Mesendoderm (in vitro differentiated cells): ENCODE data around the gene TCHH.

ENCODE experiments used
- DNase-seq: peaks from one replicate; pipeline ENCODE4 v3.0.0; 2013
- H2AK5ac ChIP-seq: 2 replicates; pipeline ENCODE4 v1.6.1; 2013; ENCODE audit warnings: low read length, inconsistent platforms
- H2BK120ac ChIP-seq: 2 replicates; pipeline ENCODE4 v1.6.1; 2013; ENCODE audit warnings: low read depth, mild to moderate bottlenecking, low read length, moderate library complexity, mixed read lengths
- H2BK15ac ChIP-seq: replicated peaks from 2 replicates; pipeline ENCODE4 v1.6.1; 2013; ENCODE audit warnings: low read depth, mild to moderate bottlenecking, moderate library complexity
- H2BK5ac ChIP-seq: 2 replicates; pipeline ENCODE4 v1.6.1; 2013; ENCODE audit warnings: low read length, inconsistent platforms
- H3K18ac ChIP-seq: 2 replicates; pipeline ENCODE4 v1.6.1; 2013; ENCODE audit warnings: mild to moderate bottlenecking, low read length, mixed read lengths
- H3K23ac ChIP-seq: one replicate; pipeline ENCODE4 v1.6.1; 2013; ENCODE audit warnings: low read length
- H3K27ac ChIP-seq: 2 replicates; pipeline ENCODE4 v1.5.1; 2013; ENCODE audit warnings: low read depth, mild to moderate bottlenecking, inconsistent platforms, low read length, moderate library complexity
- H3K27me3 ChIP-seq: 2 replicates; pipeline ENCODE4 v1.6.1; 2013; ENCODE audit warnings: low read length, control low read depth, mild to moderate bottlenecking, inconsistent platforms; ENCODE audit not compliant: insufficient read depth, poor library complexity
- H3K36me3 ChIP-seq: 2 replicates; pipeline ENCODE4 v1.6.1; 2013; ENCODE audit warnings: low read length, inconsistent platforms; ENCODE audit not compliant: control insufficient read depth, insufficient read depth
- H3K4ac ChIP-seq: one replicate; pipeline ENCODE4 v1.6.1; 2013; ENCODE audit warnings: low read depth, mild to moderate bottlenecking, low read length, moderate library complexity
- H3K4me1 ChIP-seq: 2 replicates; pipeline ENCODE4 v1.6.1; 2013; ENCODE audit warnings: low read depth, low read length, inconsistent platforms; ENCODE audit not compliant: control insufficient read depth
- H3K4me2 ChIP-seq: 2 replicates; pipeline ENCODE4 v1.6.1; 2013; ENCODE audit warnings: low read length
- H3K4me3 ChIP-seq: 2 replicates; pipeline ENCODE4 v1.5.1; 2013; ENCODE audit warnings: mild to moderate bottlenecking, low read length
- H3K56ac ChIP-seq: one replicate; pipeline ENCODE4 v1.6.1; 2013; ENCODE audit warnings: low read length
- H3K79me1 ChIP-seq: 2 replicates; pipeline ENCODE4 v1.6.1; 2013; ENCODE audit warnings: low read length, inconsistent platforms
- H3K79me2 ChIP-seq: 2 replicates; pipeline ENCODE4 v1.6.1; 2013; ENCODE audit warnings: mild to moderate bottlenecking, low read length; ENCODE audit not compliant: control insufficient read depth, insufficient read depth
- H3K9ac ChIP-seq: 2 replicates; pipeline ENCODE4 v1.6.1; 2013; ENCODE audit warnings: low read length, inconsistent platforms
- H4K5ac ChIP-seq: one replicate; pipeline ENCODE4 v1.6.1; 2013; ENCODE audit warnings: low read length
- H4K8ac ChIP-seq: one replicate; pipeline ENCODE4 v1.6.1; 2013; ENCODE audit warnings: low read depth, mild to moderate bottlenecking, control low read depth, low read length, moderate library complexity
- WGBS: extraction: QIAGEN DNeasy Blood & Tissue Kit; methylation state at CpG from one replicate; pipeline ENCODE4 v1.1.7; 2013; ENCODE audit warnings: low lambda C conversion rate, missing lambda C conversion rate; ENCODE audit not compliant: insufficient coverage; ENCODE audit errors: extremely low coverage; 5-methylcytosine and 5-hydroxymethylcytosine counted together

TCHH gene

GRCh38 chr1:152110365-152110859 lies 4.8 kb downstream of the TCHH start:
- Histone ChIP-seq H3K23ac (no peak overlapping the region), H2BK15ac (no peak overlapping the region), H3K36me3 (no peaks in the 10 kb centered on the region), H2BK5ac (no peak overlapping the region), H3K79me1 (no peaks in the 10 kb centered on the region), H3K27me3 (peaks cover 60% of the 10 kb centered on the region), H3K56ac (no peak overlapping the region), H4K5ac (no peak overlapping the region), H3K4me3 (no peak overlapping the region), H3K27ac (no peak overlapping the region), H3K9ac (no peak overlapping the region), H2BK120ac (no peak overlapping the region), H3K18ac (no peak overlapping the region), H3K4me1 (no peaks in the 10 kb centered on the region), H4K8ac (no peak overlapping the region), H3K4ac (no peak overlapping the region), H2AK5ac (no peak overlapping the region), H3K79me2 (no peaks in the 10 kb centered on the region), H3K4me2 (no peak overlapping the region)
- WGBS: no CpG with 5 or more reads among the region's 31 CpGs
- peak; percentile 57 for DNase-seq

- DNase-seq: no peak
- H4K5ac ChIP-seq: no peak overlapping the region
- H2BK120ac ChIP-seq: no peak overlapping the region
- H3K56ac ChIP-seq: no peak overlapping the region
- H3K9ac ChIP-seq: no peak overlapping the region
- no peak overlapping the region for H2BK5ac ChIP-seq
- no peak overlapping the region for H2AK5ac ChIP-seq
- H3K27me3 ChIP-seq: peaks cover 60% of the 10 kb centered on the region
- no peaks in the 10 kb centered on the region for H3K4me1 ChIP-seq
- H3K4me2 ChIP-seq: no peak overlapping the region
- H3K27ac ChIP-seq: no peak overlapping the region
- no peaks in the 10 kb centered on the region for H3K36me3 ChIP-seq
- H3K4me3 ChIP-seq: no peak overlapping the region
- H3K79me2 ChIP-seq: no peaks in the 10 kb centered on the region
- no peaks in the 10 kb centered on the region for H3K79me1 ChIP-seq
- no peak overlapping the region for H2BK15ac ChIP-seq
- no peak overlapping the region for H3K4ac ChIP-seq
- WGBS: no CpG with 5 or more reads among the region's 15 CpGs
- H3K23ac ChIP-seq: no peak overlapping the region
- no peak overlapping the region for H3K18ac ChIP-seq
- H4K8ac ChIP-seq: no peak overlapping the region
These were observed 5.3 kb downstream of the TCHH start for GRCh38 chr1:152109998-152110294.

- Histone ChIP-seq H3K56ac (no peak overlapping the region), H3K23ac (no peak overlapping the region), H3K4ac (no peak overlapping the region), H3K4me1 (no peaks in the 10 kb centered on the region), H2AK5ac (no peak overlapping the region), H2BK15ac (no peak overlapping the region), H3K79me2 (no peaks in the 10 kb centered on the region), H2BK5ac (no peak overlapping the region), H3K4me2 (no peak overlapping the region), H2BK120ac (no peak overlapping the region), H3K36me3 (no peaks in the 10 kb centered on the region), H3K18ac (no peak overlapping the region), H3K9ac (no peak overlapping the region), H3K4me3 (no peak overlapping the region), H4K5ac (no peak overlapping the region), H3K27me3 (peaks cover 60% of the 10 kb centered on the region), H3K79me1 (no peaks in the 10 kb centered on the region), H3K27ac (no peak overlapping the region), H4K8ac (no peak overlapping the region)
- DNase-seq: peak; percentile 21
- no CpG with 5 or more reads among the region's 31 CpGs for WGBS
These were observed 5.8 kb downstream of the TCHH start for GRCh38 chr1:152109231-152109997.

DNA sequence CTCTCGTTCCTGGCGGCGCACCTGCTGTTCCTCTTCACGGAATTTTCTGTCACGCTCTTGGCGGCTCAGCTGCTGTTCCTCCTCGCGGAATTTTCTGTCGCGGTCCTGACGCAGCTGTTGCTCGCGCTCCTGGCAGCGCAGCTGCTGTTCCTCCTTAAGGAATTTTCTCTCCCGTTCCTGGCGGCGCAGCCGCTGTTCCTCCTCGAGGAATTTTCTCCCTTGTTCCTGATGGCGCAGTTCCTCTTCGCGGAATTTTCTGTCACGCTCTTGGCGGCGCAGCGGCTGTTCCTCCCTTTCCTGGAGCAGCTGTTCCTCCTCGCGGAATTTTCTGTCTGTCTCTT lies 6.4 kb downstream of the TCHH start:
- Histone ChIP-seq H2AK5ac (no peak overlapping the region), H3K4me1 (no peaks in the 10 kb centered on the region), H3K79me1 (no peaks in the 10 kb centered on the region), H3K4me2 (no peak overlapping the region), H2BK120ac (no peak overlapping the region), H2BK15ac (no peak overlapping the region), H3K4ac (no peak overlapping the region), H2BK5ac (no peak overlapping the region), H3K56ac (no peak overlapping the region), H3K27ac (no peak overlapping the region), H3K36me3 (no peaks in the 10 kb centered on the region), H3K18ac (no peak overlapping the region), H4K5ac (no peak overlapping the region), H3K4me3 (no peak overlapping the region), H3K23ac (no peak overlapping the region), H3K79me2 (no peaks in the 10 kb centered on the region), H3K9ac (no peak overlapping the region), H4K8ac (no peak overlapping the region), H3K27me3 (peaks cover 60% of the 10 kb centered on the region)
- WGBS: no CpG with 5 or more reads among the region's 28 CpGs
- peak; percentile 28 for DNase-seq

DNA sequence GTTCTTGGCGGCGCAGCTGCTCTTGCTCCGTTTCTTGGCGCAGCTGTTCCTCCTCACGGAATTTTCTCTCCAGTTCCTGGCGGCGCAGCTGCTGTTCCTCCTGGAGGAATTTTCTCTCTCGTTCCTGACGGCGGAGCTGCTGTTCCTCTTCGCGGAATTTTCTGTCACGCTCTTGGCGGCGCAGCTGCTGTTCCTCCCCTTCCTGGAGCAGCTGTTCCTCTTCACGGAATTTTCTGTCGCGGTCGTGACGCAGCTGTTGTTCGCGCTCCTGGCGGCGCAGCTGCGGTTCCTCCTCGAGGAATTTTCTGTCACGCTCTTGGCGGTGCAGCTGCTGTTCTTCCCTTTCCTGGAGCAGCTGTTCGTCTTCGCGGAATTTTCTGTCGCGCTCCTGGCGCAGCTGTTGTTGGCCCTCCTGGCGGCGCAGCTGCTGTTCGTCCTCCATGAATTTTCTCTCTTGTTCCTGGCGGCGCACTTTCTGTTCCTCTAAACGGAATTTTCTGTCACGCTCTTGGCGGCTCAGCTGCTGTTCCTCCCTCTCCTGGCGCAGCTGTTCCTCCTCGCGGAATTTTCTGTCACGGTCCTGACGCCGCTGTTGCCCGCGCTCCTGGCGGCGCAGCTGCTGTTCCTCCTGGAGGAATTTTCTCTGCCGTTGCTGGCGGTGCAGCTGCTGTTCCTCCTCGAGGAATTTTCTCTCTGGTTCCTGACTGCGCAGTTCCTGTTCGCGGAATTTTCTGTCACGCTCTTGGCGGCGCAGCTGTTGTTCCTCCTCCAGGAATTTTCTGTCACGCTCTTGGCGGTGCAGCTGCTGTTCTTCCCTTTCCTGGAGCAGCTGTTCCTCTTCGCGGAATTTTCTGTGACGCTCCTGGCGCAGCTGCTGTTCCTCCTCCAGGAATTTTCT lies 7.0 kb downstream of the TCHH start:
- Histone ChIP-seq H2BK120ac (no peak overlapping the region), H3K4me1 (no peaks in the 10 kb centered on the region), H3K18ac (no peak overlapping the region), H3K79me1 (no peaks in the 10 kb centered on the region), H4K8ac (no peak overlapping the region), H3K4me3 (no peak overlapping the region), H3K9ac (no peak overlapping the region), H3K4me2 (no peak overlapping the region), H3K23ac (no peak overlapping the region), H2BK15ac (no peak overlapping the region), H3K56ac (no peak overlapping the region), H2AK5ac (no peak overlapping the region), H2BK5ac (no peak overlapping the region), H4K5ac (no peak overlapping the region), H3K4ac (no peak overlapping the region), H3K27me3 (peaks cover 54% of the 10 kb centered on the region), H3K27ac (no peak overlapping the region), H3K36me3 (no peaks in the 10 kb centered on the region), H3K79me2 (no peaks in the 10 kb centered on the region)
- peak; percentile 74 for DNase-seq
- no CpG with 5 or more reads among the region's 67 CpGs for WGBS
